ENCODE results near the gene CACNA1H.

Gene CACNA1H

GRCh38 chr16:1172651-1173050 lies 19.7 kb downstream of the CACNA1H start:
- Histone ChIP-seq H3K4me3 (ENCODE audit: low read length) (no peak overlapping the region), H3K9me3 (ENCODE audit: insufficient read depth, low read length) (no peaks in the 10 kb centered on the region), H3K27ac (ENCODE audit: low read length) (no peak overlapping the region), H2AFZ (ENCODE audit: low read depth, low read length) (no peak overlapping the region), H4K20me1 (ENCODE audit: insufficient read depth, low read length) (no peaks in the 10 kb centered on the region), H3K9ac (ENCODE audit: low read length) (no peak overlapping the region), H3K36me3 (replicated peaks; ENCODE audit: low read depth, low read length) (no peaks in the 10 kb centered on the region), H3K4me2 (ENCODE audit: low read length) (no peak overlapping the region), H3K79me2 (ENCODE audit: low read length) (no peaks in the 10 kb centered on the region), H3K27me3 (ENCODE audit: low read depth, low read length) (no peaks in the 10 kb centered on the region), H3K4me1 (ENCODE audit: low read length) (no peaks in the 10 kb centered on the region)
- no peak for TF ChIP-seq EZH2phosphoT487 (IDR thresholded peaks at IDR 0.05; ENCODE audit: low read depth)
- TF ChIP-seq, protein P1, sequence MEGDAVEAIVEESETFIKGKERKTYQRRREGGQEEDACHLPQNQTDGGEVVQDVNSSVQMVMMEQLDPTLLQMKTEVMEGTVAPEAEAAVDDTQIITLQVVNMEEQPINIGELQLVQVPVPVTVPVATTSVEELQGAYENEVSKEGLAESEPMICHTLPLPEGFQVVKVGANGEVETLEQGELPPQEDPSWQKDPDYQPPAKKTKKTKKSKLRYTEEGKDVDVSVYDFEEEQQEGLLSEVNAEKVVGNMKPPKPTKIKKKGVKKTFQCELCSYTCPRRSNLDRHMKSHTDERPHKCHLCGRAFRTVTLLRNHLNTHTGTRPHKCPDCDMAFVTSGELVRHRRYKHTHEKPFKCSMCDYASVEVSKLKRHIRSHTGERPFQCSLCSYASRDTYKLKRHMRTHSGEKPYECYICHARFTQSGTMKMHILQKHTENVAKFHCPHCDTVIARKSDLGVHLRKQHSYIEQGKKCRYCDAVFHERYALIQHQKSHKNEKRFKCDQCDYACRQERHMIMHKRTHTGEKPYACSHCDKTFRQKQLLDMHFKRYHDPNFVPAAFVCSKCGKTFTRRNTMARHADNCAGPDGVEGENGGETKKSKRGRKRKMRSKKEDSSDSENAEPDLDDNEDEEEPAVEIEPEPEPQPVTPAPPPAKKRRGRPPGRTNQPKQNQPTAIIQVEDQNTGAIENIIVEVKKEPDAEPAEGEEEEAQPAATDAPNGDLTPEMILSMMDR (IDR thresholded peaks at IDR 0.05; ENCODE audit: low read depth, low read length): no peak

GRCh38 chr16:1173788-1174451 lies 21.0 kb downstream of the CACNA1H start:
- Histone ChIP-seq H3K27me3 (ENCODE audit: low read depth, low read length) (no peaks in the 10 kb centered on the region), H3K9ac (ENCODE audit: low read length) (no peak overlapping the region), H3K36me3 (replicated peaks; ENCODE audit: low read depth, low read length) (no peaks in the 10 kb centered on the region), H3K79me2 (ENCODE audit: low read length) (no peaks in the 10 kb centered on the region), H3K4me2 (ENCODE audit: low read length) (no peak overlapping the region), H3K4me1 (ENCODE audit: low read length) (no peaks in the 10 kb centered on the region), H3K9me3 (ENCODE audit: insufficient read depth, low read length) (no peaks in the 10 kb centered on the region), H4K20me1 (ENCODE audit: insufficient read depth, low read length) (no peaks in the 10 kb centered on the region), H3K27ac (ENCODE audit: low read length) (no peak overlapping the region), H3K4me3 (ENCODE audit: low read length) (no peak overlapping the region), H2AFZ (ENCODE audit: low read depth, low read length) (no peak overlapping the region)
- no peak for TF ChIP-seq EZH2phosphoT487 (IDR thresholded peaks at IDR 0.05; ENCODE audit: low read depth)
- TF ChIP-seq, protein P1 (IDR thresholded peaks at IDR 0.05; ENCODE audit: low read depth, low read length): no peak

DNA sequence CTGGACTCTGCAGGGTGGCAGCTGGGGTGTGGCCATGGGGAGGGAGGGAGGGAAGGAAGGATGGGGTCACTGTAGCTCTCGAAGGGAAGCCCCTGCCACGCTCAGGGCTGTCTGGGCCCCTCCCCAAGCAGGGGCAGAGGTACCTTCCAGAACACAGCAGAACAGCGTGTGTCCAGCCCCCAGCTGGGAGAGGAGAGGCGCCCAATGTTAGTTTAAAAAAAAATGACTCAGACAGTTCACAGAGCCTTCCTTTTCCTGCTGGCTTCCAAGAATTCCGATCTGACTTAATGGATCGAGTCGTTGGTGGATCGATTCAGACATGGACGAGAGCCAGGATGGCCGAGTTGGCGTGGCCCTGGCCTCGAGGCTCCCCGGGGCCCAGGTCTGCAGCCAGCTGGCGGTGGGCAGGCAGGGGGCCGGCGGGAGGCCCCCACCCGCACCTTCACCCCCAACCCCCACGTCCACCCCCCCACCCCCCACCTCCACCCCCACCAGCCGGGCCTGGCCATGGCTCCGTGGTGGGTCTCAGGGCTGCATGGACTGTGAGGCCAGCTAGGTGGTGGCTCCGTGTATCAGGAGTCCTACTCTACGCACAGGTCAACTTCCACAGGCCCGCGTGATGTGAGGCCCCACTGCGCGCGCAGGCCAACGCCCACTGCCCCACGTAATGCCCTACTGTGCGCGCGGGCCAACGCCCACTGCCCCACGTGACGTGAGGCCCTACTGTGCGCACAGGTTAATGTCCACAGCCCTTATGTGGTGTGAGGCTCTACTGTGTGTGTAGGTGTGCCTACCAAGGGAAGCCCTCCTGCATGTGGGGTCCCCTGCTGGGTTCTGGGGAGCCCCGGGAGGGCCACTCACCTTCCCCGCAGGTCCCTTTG lies 21.8 kb downstream of the CACNA1H start:
- H3K36me3 ChIP-seq (replicated peaks; ENCODE audit: low read depth, low read length): no peaks in the 10 kb centered on the region
- no peaks in the 10 kb centered on the region for H4K20me1 ChIP-seq (ENCODE audit: insufficient read depth, low read length)
- no peak overlapping the region for H3K4me3 ChIP-seq (ENCODE audit: low read length)
- H3K4me2 ChIP-seq (ENCODE audit: low read length): no peak overlapping the region
- no peak overlapping the region for H2AFZ ChIP-seq (ENCODE audit: low read depth, low read length)
- no peaks in the 10 kb centered on the region for H3K79me2 ChIP-seq (ENCODE audit: low read length)
- H3K4me1 ChIP-seq (ENCODE audit: low read length): no peaks in the 10 kb centered on the region
- H3K9ac ChIP-seq (ENCODE audit: low read length): no peak overlapping the region
- no peak overlapping the region for H3K27ac ChIP-seq (ENCODE audit: low read length)
- TF ChIP-seq EZH2phosphoT487 (IDR thresholded peaks at IDR 0.05; ENCODE audit: low read depth): no peak
- TF ChIP-seq, protein P1 (IDR thresholded peaks at IDR 0.05; ENCODE audit: low read depth, low read length): no peak
- H3K27me3 ChIP-seq (ENCODE audit: low read depth, low read length): no peaks in the 10 kb centered on the region
- H3K9me3 ChIP-seq (ENCODE audit: insufficient read depth, low read length): no peaks in the 10 kb centered on the region

DNA sequence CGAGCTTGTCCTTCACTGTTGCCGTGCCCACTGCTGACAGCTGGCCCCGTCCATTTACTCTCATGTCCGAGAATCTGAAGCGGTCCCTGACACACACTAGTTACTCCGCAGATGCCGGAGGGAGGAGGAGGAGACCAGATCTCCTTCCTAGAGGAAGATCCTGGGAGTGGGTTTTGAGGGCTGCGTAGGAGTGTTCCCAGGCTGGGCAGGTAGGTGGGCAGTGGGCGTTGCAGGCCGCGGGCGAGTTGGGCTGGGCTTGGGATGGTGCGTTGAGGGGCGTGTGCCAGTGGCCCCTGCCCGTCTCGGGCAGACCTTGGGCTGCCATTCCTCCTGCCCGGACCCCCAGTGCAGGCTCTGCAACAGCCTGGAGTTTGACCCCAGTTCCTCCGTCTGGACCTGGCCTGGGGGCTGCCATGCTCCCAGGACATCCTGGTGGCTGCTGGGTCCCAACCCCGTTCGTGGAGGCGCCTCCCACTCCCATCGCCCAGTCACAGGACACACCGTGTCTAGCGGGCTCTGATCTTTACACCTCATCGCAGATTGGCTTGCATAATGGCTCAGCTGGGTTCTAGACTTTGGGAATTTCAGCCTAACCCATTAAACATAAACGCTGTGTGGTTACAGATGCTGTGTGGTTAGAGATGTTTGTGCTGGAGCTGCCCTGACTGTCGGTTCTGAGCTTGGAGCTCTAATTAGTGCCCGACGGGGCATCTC lies 22.8 kb downstream of the CACNA1H start:
- Histone ChIP-seq H3K79me2 (ENCODE audit: low read length) (no peaks in the 10 kb centered on the region), H2AFZ (ENCODE audit: low read depth, low read length) (no peak overlapping the region), H3K9ac (ENCODE audit: low read length) (no peak overlapping the region), H3K4me3 (ENCODE audit: low read length) (no peak overlapping the region), H3K27ac (ENCODE audit: low read length) (no peak overlapping the region), H4K20me1 (ENCODE audit: insufficient read depth, low read length) (no peaks in the 10 kb centered on the region), H3K36me3 (replicated peaks; ENCODE audit: low read depth, low read length) (no peaks in the 10 kb centered on the region), H3K9me3 (ENCODE audit: insufficient read depth, low read length) (no peaks in the 10 kb centered on the region), H3K27me3 (ENCODE audit: low read depth, low read length) (no peaks in the 10 kb centered on the region), H3K4me2 (ENCODE audit: low read length) (no peak overlapping the region), H3K4me1 (ENCODE audit: low read length) (no peaks in the 10 kb centered on the region)
- TF ChIP-seq, protein P1 (IDR thresholded peaks at IDR 0.05; ENCODE audit: low read depth, low read length): no peak
- no peak for TF ChIP-seq EZH2phosphoT487 (IDR thresholded peaks at IDR 0.05; ENCODE audit: low read depth)

Data from OCI-LY3 (cell line).